GM23338 (cell line): ENCODE results near the gene KLC1. TPM values are rescaled to one million over a fixed set of nuclear protein-coding genes. Genes with fewer than 3 reads are reported as not detected.

Experiments
- ATAC-seq: fragments of 200-7000 bp; cut with Tn5 transposase; 3 replicates; pipeline ENCODE4 v1.9.1; 2020
- DNase-seq: peaks from one replicate; pipeline ENCODE4 v3.0.0-alpha.2; 2015; ENCODE audit warnings: low spot score
- H2AFZ ChIP-seq: fragments of 200-600 bp; sonication (generic); 2 replicates; pipeline ENCODE4 v1.8.0; 2016; ENCODE audit warnings: antibody characterized with exemption, mild to moderate bottlenecking, moderate library complexity
- H3F3A ChIP-seq: fragments of 200-600 bp; sonication (generic); replicated peaks from 2 replicates; pipeline ENCODE4 v1.8.0; 2017; ENCODE audit warnings: antibody characterized with exemption, mixed run types, low read depth
- H3K27ac ChIP-seq: fragments of 200-600 bp; sonication (generic); 2 replicates; pipeline ENCODE4 v1.6.1; 2016; ENCODE audit warnings: low read depth
- H3K27me3 ChIP-seq: fragments of 200-600 bp; sonication (generic); 2 replicates; pipeline ENCODE4 v1.8.0; 2016; ENCODE audit warnings: mild to moderate bottlenecking, mixed run types, moderate library complexity; ENCODE audit not compliant: insufficient read depth
- H3K36me3 ChIP-seq: fragments of 200-600 bp; sonication (generic); 2 replicates; pipeline ENCODE4 v1.8.0; 2016; ENCODE audit warnings: mild to moderate bottlenecking; ENCODE audit not compliant: insufficient read depth
- H3K4me1 ChIP-seq: fragments of 200-600 bp; sonication (generic); 2 replicates; pipeline ENCODE4 v1.8.0; 2016; ENCODE audit warnings: mild to moderate bottlenecking, moderate library complexity; ENCODE audit not compliant: insufficient read depth
- H3K4me2 ChIP-seq: fragments of 200-600 bp; sonication (generic); 2 replicates; pipeline ENCODE4 v1.7.1; 2017; ENCODE audit warnings: mixed run types
- H3K4me3 ChIP-seq: fragments of 200-600 bp; sonication (generic); 2 replicates; pipeline ENCODE4 v1.6.1; 2016; ENCODE audit warnings: mixed run types
- H3K79me2 ChIP-seq: fragments of 200-600 bp; sonication (generic); replicated peaks from 2 replicates; pipeline ENCODE4 v1.8.0; 2017; ENCODE audit warnings: mild to moderate bottlenecking; ENCODE audit not compliant: insufficient read depth
- H3K9me2 ChIP-seq: fragments of 200-600 bp; sonication (generic); 2 replicates; pipeline ENCODE4 v1.8.0; 2017; ENCODE audit not compliant: insufficient read depth
- H4K20me1 ChIP-seq: fragments of 200-600 bp; sonication (generic); replicated peaks from 2 replicates; pipeline ENCODE4 v1.8.0; 2017; ENCODE audit warnings: mild to moderate bottlenecking; ENCODE audit not compliant: insufficient read depth
- H3K27ac Mint-ChIP-seq: 2 replicates; pipeline ENCODE4 v1.8.0; 2020; ENCODE audit warnings: inconsistent platforms, mild to moderate bottlenecking, moderate library complexity, mixed read lengths
- H3K27me3 Mint-ChIP-seq: 3 replicates; pipeline ENCODE4 v1.8.0; 2022; ENCODE audit warnings: low read depth, mild to moderate bottlenecking, moderate library complexity, mixed read lengths, inconsistent platforms; ENCODE audit not compliant: insufficient read depth, poor library complexity
- H3K36me3 Mint-ChIP-seq: 3 replicates; pipeline ENCODE4 v1.8.0; 2021; ENCODE audit warnings: low read depth, mild to moderate bottlenecking, inconsistent platforms, moderate library complexity, mixed read lengths
- H3K4me1 Mint-ChIP-seq: 3 replicates; pipeline ENCODE4 v1.8.0; 2020; ENCODE audit warnings: mild to moderate bottlenecking, inconsistent platforms, mixed read lengths
- H3K4me3 Mint-ChIP-seq: 3 replicates; pipeline ENCODE4 v1.8.0; 2021; ENCODE audit warnings: moderate library complexity, mild to moderate bottlenecking, inconsistent platforms, mixed read lengths
- H3K9me3 Mint-ChIP-seq: 3 replicates; pipeline ENCODE4 v1.8.0; 2020; ENCODE audit warnings: moderate library complexity, mild to moderate bottlenecking, inconsistent platforms, mixed read lengths
- CREB1 ChIP-seq: fragments of 250-450 bp; sonication (Bioruptor Pico); IDR thresholded peaks from 2 replicates; pipeline ENCODE4 v1.5.0; 2020; ENCODE audit warnings: low read depth, mild to moderate bottlenecking, moderate library complexity
- EZH2 ChIP-seq: fragments of 200-600 bp; sonication (generic); IDR thresholded peaks from one replicate; pipeline ENCODE4 v1.8.0; 2017; ENCODE audit warnings: antibody characterized with exemption, mild to moderate bottlenecking, low read depth; ENCODE audit not compliant: unreplicated experiment
- EZH2phosphoT487 ChIP-seq: fragments of 200-600 bp; sonication (generic); IDR thresholded peaks from one replicate; pipeline ENCODE4 v1.8.1; 2018; ENCODE audit warnings: antibody characterized with exemption; ENCODE audit not compliant: unreplicated experiment
- JUNB ChIP-seq: IDR thresholded peaks from one replicate; pipeline ENCODE4 v1.6.1; 2016; ENCODE audit warnings: antibody characterized with exemption; ENCODE audit not compliant: unreplicated experiment
- NANOG ChIP-seq: IDR thresholded peaks from 2 replicates; pipeline ENCODE4 v1.6.1; 2016; ENCODE audit warnings: antibody characterized with exemption, borderline replicate concordance
- POLR2AphosphoS5 ChIP-seq: IDR thresholded peaks from 2 replicates; pipeline ENCODE4 v1.6.1; 2016; ENCODE audit warnings: antibody characterized with exemption, low read depth
- STAT1 ChIP-seq: IDR thresholded peaks from one replicate; pipeline ENCODE4 v1.6.1; 2016; ENCODE audit warnings: antibody characterized with exemption; ENCODE audit not compliant: unreplicated experiment
- ZNF114 ChIP-seq: fragments of 250-450 bp; sonication (Bioruptor Pico); IDR thresholded peaks from 2 replicates; pipeline ENCODE4 v1.5.0; 2020; ENCODE audit warnings: mild to moderate bottlenecking, moderate library complexity
- ZNF331 ChIP-seq: fragments of 250-450 bp; sonication (Bioruptor Pico); IDR thresholded peaks from 2 replicates; pipeline ENCODE4 v1.5.0; 2020; ENCODE audit warnings: low read depth, mild to moderate bottlenecking, moderate library complexity
- polyA plus RNA-seq: library from polyadenylated mRNA; unstranded; fragments of >200 nt; fragmentation: Nextera tagmentation; extraction: Ambion mirVana; gene quantifications from 2 replicates; pipeline ENCODE4 v1.2.1, GENCODE V29; 2016
- total RNA-seq: library from RNA; depleted of rRNA; stranded (reverse); fragments of >200 nt; shearing (Covaris generic); gene quantifications from 2 replicates; pipeline ENCODE4 v1.2.3, GENCODE V29; 2014
- TF ChIP-seq, protein P1 (sequence below): fragments of 250-450 bp; sonication (Bioruptor Pico); IDR thresholded peaks from 2 replicates; pipeline ENCODE4 v1.5.0; 2020; ENCODE audit warnings: mild to moderate bottlenecking, moderate library complexity
- TF ChIP-seq, protein P2 (sequence below): IDR thresholded peaks from one replicate; pipeline ENCODE4 v1.6.1; 2018; ENCODE audit warnings: antibody characterized with exemption; ENCODE audit not compliant: unreplicated experiment
- TF ChIP-seq, protein P3 (sequence below): IDR thresholded peaks from 2 replicates; pipeline ENCODE4 v1.6.1; 2016; ENCODE audit warnings: antibody characterized with exemption

Gene KLC1
- total and polyA plus RNA-seq, 2 experiments from 2014 or later = 165 to 308 TPM

DNA sequence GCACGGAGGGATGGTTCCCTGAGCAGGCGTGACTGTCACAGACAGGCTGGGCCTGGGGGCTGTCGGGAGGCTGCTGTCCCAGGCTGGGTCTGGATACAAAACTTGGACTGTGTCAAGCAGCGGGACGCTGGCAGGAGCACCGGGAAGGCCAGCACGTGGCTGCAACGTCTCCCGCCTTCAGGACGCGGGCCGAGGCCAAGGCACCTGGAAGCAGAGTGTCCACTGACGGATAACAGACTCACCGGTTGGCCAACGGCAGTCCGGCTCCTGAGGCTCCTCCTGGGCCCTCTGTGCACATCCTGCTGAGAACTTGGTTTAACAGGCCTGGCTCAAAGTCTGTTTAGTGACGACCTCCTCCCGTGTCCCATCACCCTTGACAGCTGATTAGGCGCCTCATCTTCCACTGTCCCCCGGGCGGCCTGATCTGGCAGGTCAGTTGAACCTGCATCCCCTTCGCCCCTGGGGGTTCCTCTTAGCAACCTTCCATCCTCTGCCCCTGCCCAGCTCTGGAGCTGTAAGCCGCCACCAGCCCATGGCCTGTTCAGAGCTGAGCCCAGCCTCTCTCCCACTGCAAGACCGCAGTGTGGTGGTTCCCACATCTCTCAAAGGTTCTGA, 83.7 kb downstream of the KLC1 start (continued):
- TF ChIP-seq, protein P1, sequence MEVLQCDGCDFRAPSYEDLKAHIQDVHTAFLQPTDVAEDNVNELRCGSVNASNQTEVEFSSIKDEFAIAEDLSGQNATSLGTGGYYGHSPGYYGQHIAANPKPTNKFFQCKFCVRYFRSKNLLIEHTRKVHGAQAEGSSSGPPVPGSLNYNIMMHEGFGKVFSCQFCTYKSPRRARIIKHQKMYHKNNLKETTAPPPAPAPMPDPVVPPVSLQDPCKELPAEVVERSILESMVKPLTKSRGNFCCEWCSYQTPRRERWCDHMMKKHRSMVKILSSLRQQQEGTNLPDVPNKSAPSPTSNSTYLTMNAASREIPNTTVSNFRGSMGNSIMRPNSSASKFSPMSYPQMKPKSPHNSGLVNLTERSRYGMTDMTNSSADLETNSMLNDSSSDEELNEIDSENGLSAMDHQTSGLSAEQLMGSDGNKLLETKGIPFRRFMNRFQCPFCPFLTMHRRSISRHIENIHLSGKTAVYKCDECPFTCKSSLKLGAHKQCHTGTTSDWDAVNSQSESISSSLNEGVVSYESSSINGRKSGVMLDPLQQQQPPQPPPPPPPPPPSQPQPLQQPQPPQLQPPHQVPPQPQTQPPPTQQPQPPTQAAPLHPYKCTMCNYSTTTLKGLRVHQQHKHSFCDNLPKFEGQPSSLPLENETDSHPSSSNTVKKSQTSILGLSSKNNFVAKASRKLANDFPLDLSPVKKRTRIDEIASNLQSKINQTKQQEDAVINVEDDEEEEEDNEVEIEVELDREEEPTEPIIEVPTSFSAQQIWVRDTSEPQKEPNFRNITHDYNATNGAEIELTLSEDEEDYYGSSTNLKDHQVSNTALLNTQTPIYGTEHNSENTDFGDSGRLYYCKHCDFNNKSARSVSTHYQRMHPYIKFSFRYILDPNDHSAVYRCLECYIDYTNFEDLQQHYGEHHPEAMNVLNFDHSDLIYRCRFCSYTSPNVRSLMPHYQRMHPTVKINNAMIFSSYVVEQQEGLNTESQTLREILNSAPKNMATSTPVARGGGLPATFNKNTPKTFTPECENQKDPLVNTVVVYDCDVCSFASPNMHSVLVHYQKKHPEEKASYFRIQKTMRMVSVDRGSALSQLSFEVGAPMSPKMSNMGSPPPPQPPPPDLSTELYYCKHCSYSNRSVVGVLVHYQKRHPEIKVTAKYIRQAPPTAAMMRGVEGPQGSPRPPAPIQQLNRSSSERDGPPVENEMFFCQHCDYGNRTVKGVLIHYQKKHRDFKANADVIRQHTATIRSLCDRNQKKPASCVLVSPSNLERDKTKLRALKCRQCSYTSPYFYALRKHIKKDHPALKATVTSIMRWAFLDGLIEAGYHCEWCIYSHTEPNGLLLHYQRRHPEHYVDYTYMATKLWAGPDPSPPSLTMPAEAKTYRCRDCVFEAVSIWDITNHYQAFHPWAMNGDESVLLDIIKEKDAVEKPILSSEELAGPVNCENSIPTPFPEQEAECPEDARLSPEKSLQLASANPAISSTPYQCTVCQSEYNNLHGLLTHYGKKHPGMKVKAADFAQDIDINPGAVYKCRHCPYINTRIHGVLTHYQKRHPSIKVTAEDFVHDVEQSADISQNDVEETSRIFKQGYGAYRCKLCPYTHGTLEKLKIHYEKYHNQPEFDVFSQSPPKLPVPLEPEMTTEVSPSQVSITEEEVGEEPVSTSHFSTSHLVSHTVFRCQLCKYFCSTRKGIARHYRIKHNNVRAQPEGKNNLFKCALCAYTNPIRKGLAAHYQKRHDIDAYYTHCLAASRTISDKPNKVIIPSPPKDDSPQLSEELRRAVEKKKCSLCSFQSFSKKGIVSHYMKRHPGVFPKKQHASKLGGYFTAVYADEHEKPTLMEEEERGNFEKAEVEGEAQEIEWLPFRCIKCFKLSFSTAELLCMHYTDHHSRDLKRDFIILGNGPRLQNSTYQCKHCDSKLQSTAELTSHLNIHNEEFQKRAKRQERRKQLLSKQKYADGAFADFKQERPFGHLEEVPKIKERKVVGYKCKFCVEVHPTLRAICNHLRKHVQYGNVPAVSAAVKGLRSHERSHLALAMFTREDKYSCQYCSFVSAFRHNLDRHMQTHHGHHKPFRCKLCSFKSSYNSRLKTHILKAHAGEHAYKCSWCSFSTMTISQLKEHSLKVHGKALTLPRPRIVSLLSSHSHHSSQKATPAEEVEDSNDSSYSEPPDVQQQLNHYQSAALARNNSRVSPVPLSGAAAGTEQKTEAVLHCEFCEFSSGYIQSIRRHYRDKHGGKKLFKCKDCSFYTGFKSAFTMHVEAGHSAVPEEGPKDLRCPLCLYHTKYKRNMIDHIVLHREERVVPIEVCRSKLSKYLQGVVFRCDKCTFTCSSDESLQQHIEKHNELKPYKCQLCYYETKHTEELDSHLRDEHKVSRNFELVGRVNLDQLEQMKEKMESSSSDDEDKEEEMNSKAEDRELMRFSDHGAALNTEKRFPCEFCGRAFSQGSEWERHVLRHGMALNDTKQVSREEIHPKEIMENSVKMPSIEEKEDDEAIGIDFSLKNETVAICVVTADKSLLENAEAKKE (CRISPR knock-in tag) = no peak
- TF ChIP-seq CREB1 (no peak), ZNF331 (CRISPR knock-in tag) (no peak), EZH2 (no peak)

DNA sequence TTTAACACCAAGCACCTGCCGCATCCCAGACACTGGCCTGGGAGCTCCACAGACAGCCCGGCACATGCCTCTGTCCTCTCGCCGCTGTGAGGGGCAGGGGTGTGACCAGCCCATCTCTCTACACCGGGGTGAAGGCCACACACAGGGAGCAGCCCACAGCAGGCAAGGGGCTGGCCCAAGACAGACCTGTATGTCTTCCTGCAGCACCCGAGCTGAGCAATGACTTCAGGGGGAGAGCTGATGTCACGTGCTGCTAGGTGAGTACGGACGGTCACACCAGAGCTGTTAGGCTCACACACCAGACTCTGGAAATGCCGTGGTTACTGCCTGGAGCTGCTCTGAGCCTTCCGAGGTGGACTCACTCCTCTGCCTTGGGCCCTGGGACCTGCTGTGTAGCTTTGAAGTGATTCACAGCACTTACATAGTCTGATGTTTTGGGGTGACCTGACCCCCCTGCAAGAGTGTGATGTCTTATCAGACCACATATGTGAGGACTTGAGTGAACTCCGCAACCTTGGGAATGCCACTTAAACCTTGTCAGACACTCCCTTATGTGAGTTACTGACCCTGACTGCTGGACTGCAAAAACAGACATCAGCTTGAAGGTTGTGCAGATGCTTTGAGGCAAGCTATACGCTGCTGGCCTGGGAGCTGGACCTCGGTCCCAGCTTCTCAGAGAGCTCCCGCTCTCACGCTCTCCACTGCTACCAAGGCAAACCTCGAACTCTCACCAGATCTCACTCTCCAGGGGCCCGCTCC, 84.5 kb downstream of the KLC1 start:
- H3K9me2 ChIP-seq = no peaks in the 10 kb centered on the region
- Mint-ChIP-seq H3K4me3 (peak overlapping the region; percentile 88), H3K4me1 (peaks cover 39% of the 10 kb centered on the region), H3K36me3 (peaks cover 34% of the 10 kb centered on the region), H3K9me3 (no peaks in the 10 kb centered on the region), H3K27ac (peak overlapping the region; percentile 78), H3K27me3 (peaks cover 23% of the 10 kb centered on the region)
- H3F3A ChIP-seq = peaks cover 18% of the 10 kb centered on the region; the same call in 1 of the 2 replicates
- peak overlapping the region; percentile 87; the same call in 1 of the 2 replicates for H3K4me2 ChIP-seq
- peaks cover 11% of the 10 kb centered on the region for H3K4me1 ChIP-seq
- H2AFZ ChIP-seq = no peak overlapping the region
- H3K27ac ChIP-seq = no peak overlapping the region
- DNase-seq = no peak
- ATAC-seq = no peak
- H3K27me3 ChIP-seq = no peaks in the 10 kb centered on the region
- 0 out of 2 replicates have a peak, but pooled peaks cover 1% of the 10 kb centered on the region for H3K36me3 ChIP-seq
- H4K20me1 ChIP-seq = peaks cover 26% of the 10 kb centered on the region
- H3K4me3 ChIP-seq = peak overlapping the region; percentile 79; the same call in 1 of the 2 replicates
- peaks cover 44% of the 10 kb centered on the region for H3K79me2 ChIP-seq
- TF ChIP-seq EZH2phosphoT487 (no peak), STAT1 (no peak), JUNB (no peak), ZNF331 (CRISPR knock-in tag) (no peak), ZNF114 (no peak), POLR2AphosphoS5 (no peak), CREB1 (no peak), NANOG (no peak)
- TF ChIP-seq, protein P2, sequence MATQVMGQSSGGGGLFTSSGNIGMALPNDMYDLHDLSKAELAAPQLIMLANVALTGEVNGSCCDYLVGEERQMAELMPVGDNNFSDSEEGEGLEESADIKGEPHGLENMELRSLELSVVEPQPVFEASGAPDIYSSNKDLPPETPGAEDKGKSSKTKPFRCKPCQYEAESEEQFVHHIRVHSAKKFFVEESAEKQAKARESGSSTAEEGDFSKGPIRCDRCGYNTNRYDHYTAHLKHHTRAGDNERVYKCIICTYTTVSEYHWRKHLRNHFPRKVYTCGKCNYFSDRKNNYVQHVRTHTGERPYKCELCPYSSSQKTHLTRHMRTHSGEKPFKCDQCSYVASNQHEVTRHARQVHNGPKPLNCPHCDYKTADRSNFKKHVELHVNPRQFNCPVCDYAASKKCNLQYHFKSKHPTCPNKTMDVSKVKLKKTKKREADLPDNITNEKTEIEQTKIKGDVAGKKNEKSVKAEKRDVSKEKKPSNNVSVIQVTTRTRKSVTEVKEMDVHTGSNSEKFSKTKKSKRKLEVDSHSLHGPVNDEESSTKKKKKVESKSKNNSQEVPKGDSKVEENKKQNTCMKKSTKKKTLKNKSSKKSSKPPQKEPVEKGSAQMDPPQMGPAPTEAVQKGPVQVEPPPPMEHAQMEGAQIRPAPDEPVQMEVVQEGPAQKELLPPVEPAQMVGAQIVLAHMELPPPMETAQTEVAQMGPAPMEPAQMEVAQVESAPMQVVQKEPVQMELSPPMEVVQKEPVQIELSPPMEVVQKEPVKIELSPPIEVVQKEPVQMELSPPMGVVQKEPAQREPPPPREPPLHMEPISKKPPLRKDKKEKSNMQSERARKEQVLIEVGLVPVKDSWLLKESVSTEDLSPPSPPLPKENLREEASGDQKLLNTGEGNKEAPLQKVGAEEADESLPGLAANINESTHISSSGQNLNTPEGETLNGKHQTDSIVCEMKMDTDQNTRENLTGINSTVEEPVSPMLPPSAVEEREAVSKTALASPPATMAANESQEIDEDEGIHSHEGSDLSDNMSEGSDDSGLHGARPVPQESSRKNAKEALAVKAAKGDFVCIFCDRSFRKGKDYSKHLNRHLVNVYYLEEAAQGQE = no peak
- TF ChIP-seq, protein P3, sequence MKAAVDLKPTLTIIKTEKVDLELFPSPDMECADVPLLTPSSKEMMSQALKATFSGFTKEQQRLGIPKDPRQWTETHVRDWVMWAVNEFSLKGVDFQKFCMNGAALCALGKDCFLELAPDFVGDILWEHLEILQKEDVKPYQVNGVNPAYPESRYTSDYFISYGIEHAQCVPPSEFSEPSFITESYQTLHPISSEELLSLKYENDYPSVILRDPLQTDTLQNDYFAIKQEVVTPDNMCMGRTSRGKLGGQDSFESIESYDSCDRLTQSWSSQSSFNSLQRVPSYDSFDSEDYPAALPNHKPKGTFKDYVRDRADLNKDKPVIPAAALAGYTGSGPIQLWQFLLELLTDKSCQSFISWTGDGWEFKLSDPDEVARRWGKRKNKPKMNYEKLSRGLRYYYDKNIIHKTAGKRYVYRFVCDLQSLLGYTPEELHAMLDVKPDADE = no peak
